HuH-7 (cell line): Measurements from ENCODE around the gene BBS2.

Source experiments
- DNase-seq: peaks from one replicate; pipeline ENCODE4 v3.0.0; 2011; ENCODE audit warnings: low spot score

BBS2 gene, protein sequence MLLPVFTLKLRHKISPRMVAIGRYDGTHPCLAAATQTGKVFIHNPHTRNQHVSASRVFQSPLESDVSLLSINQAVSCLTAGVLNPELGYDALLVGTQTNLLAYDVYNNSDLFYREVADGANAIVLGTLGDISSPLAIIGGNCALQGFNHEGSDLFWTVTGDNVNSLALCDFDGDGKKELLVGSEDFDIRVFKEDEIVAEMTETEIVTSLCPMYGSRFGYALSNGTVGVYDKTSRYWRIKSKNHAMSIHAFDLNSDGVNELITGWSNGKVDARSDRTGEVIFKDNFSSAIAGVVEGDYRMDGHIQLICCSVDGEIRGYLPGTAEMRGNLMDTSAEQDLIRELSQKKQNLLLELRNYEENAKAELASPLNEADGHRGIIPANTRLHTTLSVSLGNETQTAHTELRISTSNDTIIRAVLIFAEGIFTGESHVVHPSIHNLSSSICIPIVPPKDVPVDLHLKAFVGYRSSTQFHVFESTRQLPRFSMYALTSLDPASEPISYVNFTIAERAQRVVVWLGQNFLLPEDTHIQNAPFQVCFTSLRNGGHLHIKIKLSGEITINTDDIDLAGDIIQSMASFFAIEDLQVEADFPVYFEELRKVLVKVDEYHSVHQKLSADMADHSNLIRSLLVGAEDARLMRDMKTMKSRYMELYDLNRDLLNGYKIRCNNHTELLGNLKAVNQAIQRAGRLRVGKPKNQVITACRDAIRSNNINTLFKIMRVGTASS

DNA sequence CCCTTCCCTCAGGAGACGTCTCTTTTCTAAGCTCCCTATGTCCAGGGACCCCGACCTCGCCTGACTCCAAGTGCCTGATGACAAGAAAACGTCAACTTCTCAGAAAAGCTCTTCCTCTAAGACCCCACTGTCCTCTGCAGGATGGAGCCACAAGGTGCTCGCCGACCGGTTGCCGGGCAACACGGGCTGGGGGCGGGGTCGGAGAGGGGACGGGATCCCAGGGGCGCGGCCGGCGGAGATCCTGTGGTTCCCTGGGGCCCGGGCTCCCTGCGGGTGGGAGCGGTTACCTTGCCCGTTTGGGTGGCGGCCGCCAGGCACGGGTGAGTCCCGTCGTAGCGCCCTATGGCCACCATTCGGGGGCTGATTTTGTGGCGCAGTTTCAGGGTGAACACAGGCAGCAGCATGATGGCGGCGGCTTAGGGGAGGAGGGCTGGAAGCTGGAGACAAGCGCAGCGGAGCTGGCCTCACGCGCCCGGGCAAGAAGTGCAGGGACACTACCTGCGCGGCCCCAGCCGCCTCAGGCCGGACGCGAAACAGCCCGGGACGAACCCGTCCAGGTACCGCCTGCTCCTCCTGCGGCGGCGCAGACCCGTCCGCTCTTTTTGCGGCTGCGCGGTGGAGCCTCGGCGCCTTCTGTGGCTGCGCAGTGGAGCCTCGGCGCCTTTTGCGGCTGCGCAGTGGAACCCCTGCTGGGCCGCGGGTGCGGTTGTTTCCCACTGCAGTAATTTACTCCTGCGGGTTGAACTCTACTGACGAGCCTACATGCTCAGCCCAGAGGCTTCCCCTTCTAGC lies at the start of gene BBS2:
TSS of gene BBS2 (minus strand) at position 566 of the 792 bp plus-strand sequence. CDS start at position 404, 162 bp downstream.
- peak; percentile 83 for DNase-seq

DNA sequence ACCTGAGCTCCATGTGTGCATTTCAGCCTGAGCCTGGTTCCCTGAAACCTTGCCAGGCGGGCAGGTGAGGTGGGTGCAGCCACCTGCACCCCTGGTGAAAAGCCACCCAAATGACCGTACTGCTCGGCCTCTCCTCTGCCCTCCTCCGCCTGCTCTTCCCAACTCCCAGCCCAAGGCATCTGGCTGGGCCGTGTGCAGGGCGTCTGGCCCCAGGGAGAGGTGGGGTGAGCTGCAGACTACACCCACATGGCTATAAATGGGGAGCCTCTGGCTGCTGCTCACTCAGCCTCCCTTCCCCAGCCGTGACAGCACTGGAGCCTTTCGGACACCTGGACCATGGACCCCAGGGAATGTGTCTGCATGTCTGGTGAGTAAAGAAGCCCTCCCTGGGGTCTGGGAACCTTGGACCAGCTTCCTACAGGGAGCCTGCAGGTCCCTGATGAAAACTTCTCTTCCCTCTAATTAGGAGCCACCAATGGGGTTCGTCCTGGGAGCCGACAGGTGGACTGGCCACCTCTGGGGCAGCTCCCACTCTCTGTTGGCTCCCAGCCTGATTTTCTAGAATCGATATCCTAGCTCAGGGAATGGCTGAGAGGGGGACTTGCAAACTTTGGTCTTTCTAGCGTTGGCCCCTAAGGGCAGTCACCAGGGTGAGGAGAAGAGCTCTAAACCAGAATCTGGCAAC lies 45.1 kb upstream of the BBS2 start, which contains the start of gene MT4:
TSS of gene MT4 (plus strand) at position 281 of the 685 bp plus-strand sequence. CDS start at position 337, 56 bp downstream.
- no peak for DNase-seq

DNA sequence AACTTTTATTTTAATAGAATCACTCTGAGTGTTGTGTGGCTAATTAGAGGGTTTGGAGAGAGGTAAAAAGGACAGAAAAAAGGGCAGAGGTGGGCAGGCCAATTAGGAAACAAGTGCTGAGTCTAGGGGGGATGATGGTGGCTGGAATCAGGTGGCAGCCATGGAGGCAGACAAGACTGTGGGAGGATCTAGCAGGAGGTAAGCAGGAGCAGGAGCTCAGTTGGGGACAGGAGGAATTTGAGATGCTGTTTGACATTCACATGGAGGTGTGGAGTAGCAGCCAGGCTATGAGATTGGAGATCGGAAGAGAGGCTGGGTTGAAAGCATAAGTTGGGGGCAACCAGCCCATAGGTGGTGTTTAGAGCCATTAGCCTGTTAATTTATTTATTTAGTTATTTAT lies 41.3 kb upstream of the BBS2 start:
- no peak for DNase-seq

DNA sequence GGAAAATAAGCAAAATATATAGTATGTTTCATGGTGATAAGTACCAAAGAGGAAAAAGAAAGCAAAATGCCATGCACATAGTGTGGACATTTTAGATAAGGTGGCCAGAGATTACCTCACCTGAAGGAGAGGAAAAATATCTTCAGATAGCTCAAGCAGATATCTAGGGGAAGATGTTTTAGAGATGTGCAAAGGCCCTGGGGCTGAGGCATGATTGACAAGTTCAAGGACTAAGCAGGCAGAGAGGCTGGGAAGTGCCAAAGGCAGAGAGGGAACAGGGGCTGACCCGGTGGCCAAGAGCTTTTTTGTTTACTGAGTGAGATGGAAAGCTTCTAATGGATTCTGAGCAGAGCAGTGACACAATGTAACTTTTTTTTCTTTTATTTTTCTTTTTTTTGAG lies 40.6 kb upstream of the BBS2 start:
- DNase-seq = no peak

DNA sequence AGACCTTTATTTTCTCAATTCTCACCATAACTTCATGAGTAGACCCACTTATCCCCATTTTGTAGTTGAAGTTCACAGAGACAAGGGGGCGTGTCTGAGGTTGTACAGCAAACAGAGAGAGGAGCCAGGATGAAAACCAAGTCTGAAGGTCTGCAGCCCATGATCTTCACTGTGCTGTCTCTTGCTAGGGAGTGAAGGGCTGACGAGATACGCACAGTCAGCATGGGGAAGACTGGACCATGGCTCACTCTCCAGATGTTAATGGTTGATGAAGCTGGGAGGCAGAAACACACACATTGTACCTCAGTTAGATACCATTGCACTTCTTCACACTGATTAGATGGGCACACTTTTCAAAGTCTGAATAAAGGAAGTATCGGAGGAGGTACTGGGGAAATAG lies 39.3 kb upstream of the BBS2 start:
- DNase-seq = no peak

DNA sequence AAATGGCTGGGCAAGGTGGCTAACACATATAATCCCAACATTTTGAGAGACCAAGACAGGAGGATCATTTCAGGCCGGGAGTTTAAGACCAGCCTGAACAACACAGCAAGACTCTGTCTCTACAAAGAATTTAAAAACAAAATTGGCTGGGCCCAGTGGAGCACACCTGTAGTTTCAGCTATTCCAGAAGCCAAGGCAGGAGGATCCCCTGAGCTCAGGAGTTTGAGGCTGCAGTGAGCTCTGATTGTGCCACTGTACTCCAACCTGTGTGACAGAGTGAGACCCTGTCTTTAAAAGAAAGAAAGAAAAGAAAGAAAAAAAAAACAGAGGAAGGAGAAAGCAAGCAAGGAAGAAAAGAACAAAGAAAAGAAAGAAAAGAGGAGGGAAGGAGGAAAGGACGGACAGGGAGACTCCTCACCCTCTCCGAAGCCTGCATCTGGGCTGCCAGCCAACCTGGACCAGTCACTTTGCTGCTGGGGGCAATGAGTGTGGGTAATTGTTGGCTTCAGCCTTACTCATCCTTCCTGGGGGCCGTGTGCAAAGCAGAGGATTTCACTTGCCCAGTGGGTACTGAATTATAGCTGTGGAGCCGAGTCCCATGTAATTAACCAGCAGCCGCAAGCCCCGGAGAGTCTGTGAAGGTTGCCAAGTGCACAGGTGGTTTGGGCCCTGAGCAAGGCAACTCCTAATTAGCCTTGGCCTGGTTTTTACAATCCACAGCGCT lies 38.4 kb upstream of the BBS2 start:
- no peak for DNase-seq

DNA sequence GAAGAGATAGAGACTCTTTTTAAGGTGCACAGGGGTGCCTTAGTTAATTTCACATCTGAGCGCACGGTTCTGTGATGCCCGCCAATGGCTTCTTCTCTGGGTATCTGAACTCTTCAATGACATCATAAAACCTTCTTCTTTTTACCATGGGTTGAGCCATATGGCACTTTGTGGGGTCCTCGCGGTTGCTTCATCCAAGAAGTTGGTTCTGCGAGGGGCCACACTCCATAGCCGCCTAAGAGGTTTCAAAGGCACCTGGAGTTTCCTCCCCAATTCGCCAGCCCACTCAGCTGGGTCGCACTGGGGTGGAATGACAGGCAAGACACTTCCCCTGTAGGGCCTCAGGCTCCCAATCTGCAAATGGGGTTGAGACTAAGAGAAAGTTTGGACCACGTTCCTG lies 34.6 kb upstream of the BBS2 start:
- DNase-seq = no peak

DNA sequence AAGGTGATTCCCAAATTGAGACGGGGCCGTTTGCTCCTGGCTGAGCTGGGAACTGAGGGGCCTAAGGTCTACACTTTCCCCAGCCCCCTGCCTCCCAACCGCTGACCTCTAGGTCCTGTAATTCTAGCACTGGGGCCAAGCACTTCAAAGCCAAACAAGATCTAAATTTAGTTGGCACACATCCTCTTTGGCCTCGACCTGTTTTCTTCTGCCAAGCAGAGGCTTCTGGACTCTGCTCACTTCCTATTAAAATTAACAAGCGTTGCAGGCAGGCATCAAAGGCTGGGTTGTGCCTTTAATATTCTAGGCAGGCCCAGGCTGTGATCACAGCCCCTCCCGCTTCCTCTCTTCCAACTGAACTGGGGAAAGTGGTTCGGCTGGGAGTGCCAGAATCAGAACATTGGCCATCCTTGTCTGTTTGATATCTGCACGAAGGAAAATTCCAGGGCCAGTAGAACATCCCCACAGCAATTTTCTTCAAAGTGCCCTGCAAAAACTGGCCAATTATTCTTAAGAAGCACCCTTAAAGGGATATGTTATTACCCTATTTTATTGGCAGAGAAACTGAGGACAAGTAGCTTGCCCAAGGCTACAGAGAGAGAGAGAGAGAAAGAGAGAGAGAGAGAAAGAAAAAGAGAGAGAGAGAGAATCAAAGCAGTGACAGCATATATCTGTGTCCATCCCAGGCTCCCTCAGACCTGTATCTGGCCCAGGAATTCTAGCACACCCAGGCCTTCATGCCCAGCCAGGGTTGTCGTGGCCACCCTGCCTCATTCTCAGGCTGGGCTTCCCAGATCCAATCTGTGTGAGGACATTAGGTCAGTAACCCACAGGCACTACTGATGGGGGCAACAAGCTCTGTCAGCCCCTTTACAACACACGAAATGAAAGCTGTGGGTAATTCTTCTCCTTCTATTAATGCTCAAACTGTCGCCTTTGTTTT lies 32.2 kb upstream of the BBS2 start:
- no peak for DNase-seq

DNA sequence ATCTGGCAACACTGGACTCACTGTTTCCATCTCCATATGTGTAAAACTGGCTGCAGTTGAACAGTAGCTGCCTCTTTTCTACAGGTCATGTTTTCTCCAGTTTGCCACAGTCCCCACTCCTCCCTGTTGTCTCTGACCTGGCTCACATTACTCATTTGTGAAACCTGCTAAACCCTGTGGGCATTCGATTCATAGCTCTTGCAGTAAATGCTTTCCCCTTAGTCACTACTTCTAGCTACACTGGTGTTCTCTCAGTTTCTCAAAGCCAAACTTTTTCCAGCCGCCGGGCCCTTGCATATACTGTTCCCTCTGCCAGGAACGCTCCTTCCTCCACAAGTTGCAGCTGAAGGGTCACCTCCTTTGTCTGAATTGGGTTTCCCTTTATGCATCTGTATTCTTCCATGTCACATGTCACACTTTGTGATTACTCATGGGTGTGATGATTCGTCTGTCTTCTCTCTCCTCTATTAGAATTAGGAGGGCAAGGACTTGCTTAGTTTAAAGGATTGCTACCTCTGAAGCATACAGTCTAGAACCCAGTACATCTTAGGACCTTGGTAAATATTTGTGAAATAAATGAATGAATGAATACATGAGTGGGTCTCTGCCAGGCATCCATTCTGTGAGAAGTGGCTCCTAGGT lies 30.0 kb upstream of the BBS2 start:
- DNase-seq = no peak

DNA sequence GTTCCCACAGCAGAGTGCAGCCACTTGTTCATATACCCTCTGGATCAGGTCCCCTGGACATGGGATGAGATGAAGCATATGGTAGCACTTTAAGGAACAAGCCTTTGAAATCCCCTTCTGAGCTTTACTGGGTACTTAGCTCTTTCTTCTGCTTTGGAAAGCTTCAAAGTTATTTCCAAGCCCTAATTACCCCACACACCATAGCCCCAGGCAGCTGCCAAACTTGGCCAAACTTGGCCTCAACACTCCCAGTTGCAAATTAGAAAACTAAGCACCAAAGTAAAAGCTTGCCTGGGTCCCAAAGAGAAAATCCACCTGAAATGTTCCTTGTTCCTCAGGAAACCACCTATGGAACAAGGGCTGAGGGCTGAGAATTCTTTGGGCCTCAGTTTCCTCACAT lies 29.3 kb upstream of the BBS2 start:
- no peak for DNase-seq

DNA sequence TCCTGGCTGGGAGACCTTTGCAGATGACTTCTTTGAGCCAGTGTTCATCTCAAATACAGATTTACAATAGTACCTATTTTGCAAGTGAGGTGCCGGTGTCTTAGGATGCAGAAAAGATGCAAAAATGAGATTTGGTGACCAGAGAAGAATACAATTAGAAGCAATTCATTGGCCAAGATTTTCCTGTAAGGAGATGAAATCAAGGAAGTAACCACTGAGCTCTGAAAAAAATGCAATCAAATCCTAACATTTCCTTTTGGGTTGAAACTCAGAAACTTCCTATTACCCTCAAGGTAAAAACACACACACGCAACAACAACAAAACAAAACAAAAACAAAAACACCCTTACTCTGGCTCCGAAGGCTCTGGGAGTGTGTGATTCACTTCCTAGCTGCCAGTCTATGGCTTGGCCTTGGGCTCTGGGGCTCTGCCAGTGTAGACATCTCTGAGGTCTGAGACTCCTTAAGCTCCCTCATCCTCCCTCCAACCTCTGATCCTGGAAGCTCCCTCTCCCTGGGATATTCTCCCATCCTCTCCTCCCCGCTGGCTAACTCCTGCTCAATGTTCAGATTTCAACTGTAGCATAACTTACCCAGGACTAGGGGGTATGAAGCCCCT lies 28.2 kb upstream of the BBS2 start:
- DNase-seq = no peak

DNA sequence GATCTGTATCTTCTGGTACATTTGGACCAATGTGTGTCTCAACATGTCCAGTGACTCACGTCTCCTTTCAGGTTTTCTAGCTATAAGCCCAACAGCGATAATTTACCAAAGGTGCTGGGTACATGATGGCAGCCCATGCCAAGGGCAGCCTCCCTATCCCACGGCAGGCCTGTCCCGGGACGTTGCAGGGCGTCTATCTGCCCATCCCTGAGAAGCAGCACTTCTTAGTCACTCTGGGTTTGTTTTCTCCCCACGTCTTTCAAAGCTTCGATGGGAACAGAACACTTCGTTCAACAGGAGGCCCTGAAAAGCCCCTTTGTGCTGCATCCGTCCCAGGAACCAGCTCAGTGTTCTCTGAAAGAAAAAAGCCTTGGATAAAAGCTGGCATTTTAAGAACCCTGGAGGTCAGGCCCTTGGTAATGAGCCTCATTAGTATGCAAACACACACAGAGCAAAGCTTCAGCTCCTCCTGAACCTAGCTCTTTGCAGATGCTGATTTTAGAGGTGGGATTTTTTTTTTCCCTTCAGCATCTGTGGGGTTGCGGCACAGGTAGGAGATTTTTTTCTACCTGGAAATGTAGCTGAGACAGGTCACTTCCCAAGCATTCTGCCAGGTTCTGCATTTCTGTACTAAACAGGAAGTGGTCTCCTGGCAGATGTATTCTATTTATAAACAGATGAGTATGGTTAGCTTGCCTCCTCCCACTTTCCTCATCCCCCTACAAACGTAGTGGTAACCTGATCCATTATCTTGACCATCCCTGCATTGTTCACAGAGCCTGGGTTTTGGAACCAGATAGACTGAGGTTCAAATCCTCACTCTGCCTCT lies 27.5 kb upstream of the BBS2 start:
- no peak for DNase-seq

DNA sequence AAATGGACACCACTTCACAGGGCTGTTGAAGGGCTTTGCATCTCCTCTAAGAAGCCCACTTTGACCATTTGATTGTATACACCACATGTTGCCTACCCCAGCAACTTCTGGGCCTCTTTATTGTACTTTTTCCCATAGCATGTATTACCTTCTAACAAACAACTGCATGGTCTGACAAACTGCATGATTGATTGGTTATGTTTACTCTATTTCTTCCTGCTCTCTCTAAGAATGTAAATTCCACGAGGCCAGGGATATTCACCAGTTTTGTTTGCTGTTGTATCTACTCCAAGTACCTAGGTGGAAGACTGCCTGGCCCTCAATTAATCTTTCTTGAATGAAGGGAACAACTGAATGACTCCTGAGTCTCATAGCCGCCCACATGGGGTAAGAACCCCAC lies 22.2 kb upstream of the BBS2 start:
- no peak for DNase-seq

DNA sequence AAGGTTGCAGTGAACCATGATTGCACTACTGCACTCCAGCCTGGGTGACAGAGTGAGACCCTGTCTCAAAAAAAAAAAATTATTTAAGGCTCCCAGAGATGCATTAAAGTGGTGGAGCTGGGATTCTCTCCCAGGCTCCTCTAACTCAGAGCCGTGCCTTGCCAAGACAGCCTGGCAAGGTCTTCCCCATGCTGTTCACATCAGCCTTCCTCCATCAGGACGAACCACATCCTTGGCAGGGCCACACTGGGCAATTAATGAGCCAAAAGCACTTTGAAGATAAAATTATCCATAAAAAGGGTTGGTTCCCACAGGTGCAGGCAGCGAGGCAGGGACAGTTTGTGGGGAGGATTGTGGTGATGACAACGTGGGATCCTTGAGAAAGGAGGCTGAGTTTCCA lies 19.8 kb upstream of the BBS2 start:
- no peak for DNase-seq

DNA sequence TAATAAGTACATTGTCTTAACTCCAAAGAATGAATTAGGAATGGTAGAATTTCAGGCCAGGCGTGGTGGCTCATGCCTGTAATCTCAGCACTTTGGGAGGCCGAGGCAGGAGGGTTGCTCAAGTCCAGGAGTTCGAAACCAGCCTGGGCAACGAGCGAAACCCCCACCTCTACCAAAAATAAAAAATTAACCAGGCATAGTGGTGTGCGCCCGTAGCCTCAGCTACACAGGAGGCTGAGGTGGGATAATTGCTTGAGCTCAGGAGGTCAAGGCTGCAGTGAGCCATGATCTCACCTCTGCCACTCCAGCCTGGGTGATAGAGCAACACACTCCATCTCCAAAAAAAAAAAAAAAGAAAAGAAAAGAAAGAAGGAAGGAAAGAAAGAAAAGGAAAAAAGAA lies 18.5 kb upstream of the BBS2 start:
- no peak for DNase-seq

DNA sequence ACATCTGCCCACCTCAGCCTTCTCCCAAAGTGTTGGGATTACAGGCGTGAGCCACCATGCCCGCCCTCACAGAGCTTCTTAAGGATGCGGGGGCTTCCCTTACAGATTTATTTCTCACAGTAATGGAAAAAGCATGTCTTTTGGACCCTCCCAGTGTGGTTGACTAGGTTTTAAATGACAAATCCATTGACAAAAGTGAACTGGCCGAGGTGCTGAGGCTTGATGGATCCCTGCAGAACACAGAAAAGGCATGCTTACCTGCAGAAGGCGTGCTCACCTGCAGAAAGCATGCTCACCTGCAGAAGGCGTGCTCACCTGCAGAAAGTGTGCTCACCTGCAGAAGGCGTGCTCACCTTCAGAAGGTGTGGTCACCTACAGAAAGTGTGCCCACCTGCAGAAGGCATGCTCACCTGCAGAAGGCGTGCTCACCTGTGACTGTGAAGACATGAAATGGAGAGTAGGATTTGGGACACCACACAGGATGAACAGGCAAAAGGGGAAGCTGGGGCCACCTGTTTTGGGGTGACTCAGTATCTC lies 15.1 kb upstream of the BBS2 start:
- no peak for DNase-seq

DNA sequence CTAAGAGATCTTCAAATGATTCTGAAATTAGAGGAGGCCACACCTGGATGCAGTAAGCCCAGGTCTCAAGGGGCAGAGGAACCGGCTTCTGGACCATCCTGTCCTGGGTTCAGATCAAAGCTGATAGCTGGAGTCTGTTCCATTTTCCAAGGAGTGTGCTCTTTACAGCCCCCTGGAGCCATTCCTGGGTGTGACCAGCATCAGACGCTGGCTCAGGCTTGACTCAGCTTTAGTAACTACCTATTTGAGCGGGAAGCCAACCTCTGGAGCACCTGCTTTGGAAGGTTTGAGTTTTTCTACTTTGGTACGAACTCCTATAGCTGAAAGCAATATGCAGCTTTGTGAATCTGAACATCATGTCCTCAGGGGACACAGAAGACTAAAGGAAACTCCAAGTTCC lies 12.9 kb upstream of the BBS2 start:
- peak; percentile 10 for DNase-seq

DNA sequence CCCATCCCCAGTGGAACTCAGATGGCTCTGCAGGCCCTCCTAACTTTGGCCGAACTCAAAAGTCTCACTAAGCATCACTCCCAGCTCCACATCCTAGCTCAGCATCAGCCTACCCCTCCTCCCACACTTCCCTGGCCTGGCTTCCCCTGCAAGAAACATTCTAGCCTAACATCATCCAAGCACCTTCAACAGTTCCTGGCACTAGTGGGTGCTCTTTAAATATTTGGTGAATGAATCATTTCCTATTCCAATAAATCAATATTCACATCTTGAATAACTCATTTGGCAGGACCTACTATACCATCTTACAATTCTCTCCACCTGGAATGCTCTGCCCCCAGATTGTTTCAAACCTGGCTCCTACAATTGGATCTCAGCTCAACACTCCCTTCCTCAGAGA lies 11.0 kb upstream of the BBS2 start:
- DNase-seq = no peak
